Measurements from ENCODE around the gene TIMP2. TPM values are rescaled to one million over a fixed set of nuclear protein-coding genes. Genes with fewer than 3 reads are reported as not detected.

TIMP2 gene
- total and polyA plus RNA-seq, 2 of the 13 experiments (the other 11 are each of a cell fraction or from before 2014, with no cell fraction given): 3.8 to 8.5 TPM

GRCh38 chr17:78972507-78973105, 47.4 kb upstream of the TIMP2 start (continued):
- TF ChIP-seq NONO (IDR thresholded peaks at IDR 0.05): no peak
- 0 out of 2 replicates have a peak, but pooled peaks have one; percentile 15 for TF ChIP-seq NONO (CRISPR knock-in tag; conservative IDR thresholded peaks at IDR 0.05)
- 0 out of 2 replicates have a peak, but pooled peaks have one; percentile 10 for TF ChIP-seq ZNF343 (CRISPR knock-in tag; IDR thresholded peaks at IDR 0.05)
- TF ChIP-seq POLR2G (IDR thresholded peaks at IDR 0.05; ENCODE audit: low read depth, low read length): peak; percentile 53; the same call in 1 of the 2 replicates
- peak; percentile 29; the same call in 1 of the 2 replicates for TF ChIP-seq ZC3H4 (CRISPR knock-in tag; IDR thresholded peaks at IDR 0.05; ENCODE audit: borderline replicate concordance)
- TF ChIP-seq ZNF619 (CRISPR knock-in tag; IDR thresholded peaks at IDR 0.05): 0 out of 2 replicates have a peak, but pooled peaks have one; percentile 6
- TF ChIP-seq RBFOX2 (IDR thresholded peaks at IDR 0.05; ENCODE audit: low read depth, low read length): peak; percentile 44; the same call in 1 of the 2 replicates
- TF ChIP-seq CCDC6 (CRISPR knock-in tag; IDR thresholded peaks at IDR 0.05): no peak

- in situ Hi-C loops (cut with HindIII; ENCODE audit: extremely low pct_ligation_motif_present, low pct_unique_long_range_greater_than_20kb): loop anchor here (5.0 kb wide), 1 partner anchor 90 kb away; no protein-coding TSS in a partner anchor
- ChIA-PET CTCF (ENCODE audit: low intra/inter-chr PET ratio, low total read pairs) (interaction anchor here (1.4 to 3.0 kb wide), 3 partner anchors 89 to 129 kb away, joined by 5 to 35 read pairs (median 7); no protein-coding TSS in a partner anchor), POLR2A (interaction anchor here (0.7 to 5.1 kb wide), 8 partner anchors 8 to 131 kb away, joined by 3 to 25 read pairs (median 8); partner anchors contain the start of genes CANT1 and LGALS3BP)
- no peak overlapping the region for H3K9ac ChIP-seq (ENCODE audit: insufficient read depth, low read depth, low read length)
- no peak; the same call in 2 of the 3 replicates for ATAC-seq
- BruUV-seq (replicated peaks): no TSS peak
- no peaks in the 10 kb centered on the region for H3K27me3 ChIP-seq (ENCODE audit: control insufficient read depth in 1 of 2, insufficient read depth in 2 of 2, low read length in 2 of 2)
- WGBS (ENCODE audit: low lambda C conversion rate): 94% methylated on average over 19 of the region's 22 CpGs
- peaks cover 8% of the 10 kb centered on the region; the same call in 1 of the 2 replicates for H4K20me1 ChIP-seq (ENCODE audit: insufficient read depth, low read length)
- peaks cover 8 to 43% of the 10 kb centered on the region in 2 experiments for H3K36me3 ChIP-seq (replicated peaks in 1 of 2; ENCODE audit: control insufficient read depth in 1 of 2, insufficient read depth in 2 of 2, low read length in 2 of 2)
- peaks cover 35% of the 10 kb centered on the region for H3K4me1 ChIP-seq (ENCODE audit: insufficient read depth, low read length)
- H3K4me3 ChIP-seq (replicated peaks in 1 of 3; ENCODE audit: insufficient read depth in 1 of 3, low read depth in 2 of 3, low read length in 3 of 3): no peak overlapping the region
- H3K4me2 ChIP-seq (ENCODE audit: low read depth, low read length): no peak overlapping the region
- H3K79me2 ChIP-seq (ENCODE audit: insufficient read depth, low read length): peaks cover 7% of the 10 kb centered on the region
- FAIRE-seq: no peak
- H3K9me3 ChIP-seq (ENCODE audit: low read length): no peaks in the 10 kb centered on the region
- DNase-seq (ENCODE audit: low spot score): no peak
- no peak overlapping the region for H3K27ac ChIP-seq (ENCODE audit: extremely low read length, insufficient read depth, low read length)
- intact Hi-C loops (cut with micrococcal nuclease; ENCODE audit: unreplicated experiment): loop anchor here (1.0 kb wide), 1 partner anchor 107 kb away; no protein-coding TSS in a partner anchor
- H2AFZ ChIP-seq (ENCODE audit: low read length): no peak overlapping the region
- TF ChIP-seq NPAS2 (CRISPR knock-in tag; IDR thresholded peaks at IDR 0.05; ENCODE audit: borderline replicate concordance) (0 out of 2 replicates have a peak, but pooled peaks have one; percentile 8), ZBTB38 (CRISPR knock-in tag; IDR thresholded peaks at IDR 0.05) (0 out of 2 replicates have a peak, but pooled peaks have one; percentile 12), ZNF564 (CRISPR knock-in tag; IDR thresholded peaks at IDR 0.05) (no peak), FLYWCH1 (CRISPR knock-in tag; IDR thresholded peaks at IDR 0.05) (no peak), ZBTB8A (CRISPR knock-in tag; IDR thresholded peaks at IDR 0.05; ENCODE audit: borderline replicate concordance, low read depth) (no peak), POLR2AphosphoS5 (IDR thresholded peaks at IDR 0.05; ENCODE audit: low read depth, low read length) (peak; percentile 27; the same call in 1 of the 2 replicates), ZZZ3 (CRISPR knock-in tag; IDR thresholded peaks at IDR 0.05; ENCODE audit: borderline replicate concordance) (no peak), ATF2 (CRISPR knock-in tag; IDR thresholded peaks at IDR 0.05) (no peak), SPEN (CRISPR knock-in tag; IDR thresholded peaks at IDR 0.05; ENCODE audit: low read depth) (peak; percentile 7; the same call in 1 of the 2 replicates), EHMT2 (IDR thresholded peaks at IDR 0.05; ENCODE audit: borderline replicate concordance, low read depth, low read length) (no peak), ZNF563 (CRISPR knock-in tag; IDR thresholded peaks at IDR 0.05) (0 out of 2 replicates have a peak, but pooled peaks have one; percentile 40), MLLT10 (CRISPR knock-in tag; IDR thresholded peaks at IDR 0.05) (no peak), CENPT (CRISPR knock-in tag; IDR thresholded peaks at IDR 0.05; ENCODE audit: low read depth) (0 out of 2 replicates have a peak, but pooled peaks have one; percentile 42)
Measured at GRCh38 chr17:78971756-78972506, 46.7 kb upstream of the TIMP2 start.
